Activated B cell treated with CpG ODN at 0.5 μM for 24 hours (primary cell): ENCODE measurements around the gene SLC35F4. TPM values are rescaled to one million over a fixed set of nuclear protein-coding genes. Genes with fewer than 3 reads are reported as not detected.

ENCODE experiments used
- ATAC-seq: fragments of 200-7000 bp; cut with Tn5 transposase; one replicate; pipeline ENCODE4 v1.10.0; 2021; ENCODE audit warnings: low read depth, mild to moderate bottlenecking, moderate library complexity
- CTCF ChIA-PET: fragments of 350-600 bp; sonication (Branson Sonifier 250); formaldehyde crosslinking; loops from one replicate; lab custom pipeline; 2021; ENCODE audit warnings: antibody characterized with exemption; lab: Charles Lee
- POLR2A ChIA-PET: fragments of 350-600 bp; sonication (Branson Sonifier 250); formaldehyde crosslinking; loops from one replicate; lab custom pipeline; 2021; ENCODE audit warnings: antibody characterized with exemption; lab: Charles Lee
- DNase-seq: peaks from one replicate; pipeline ENCODE4 v3.0.0; 2022
- H3K27ac Mint-ChIP-seq: one replicate; pipeline ENCODE4 v1.8.0; 2020; ENCODE audit warnings: mixed read lengths
- H3K27me3 Mint-ChIP-seq: one replicate; pipeline ENCODE4 v1.8.0; 2021; ENCODE audit warnings: mixed read lengths
- H3K36me3 Mint-ChIP-seq: one replicate; pipeline ENCODE4 v1.8.0; 2021; ENCODE audit warnings: low read depth, mixed read lengths
- H3K4me1 Mint-ChIP-seq: one replicate; pipeline ENCODE4 v1.8.0; 2021; ENCODE audit warnings: mixed read lengths
- H3K4me3 Mint-ChIP-seq: one replicate; pipeline ENCODE4 v1.8.0; 2020; ENCODE audit warnings: mild to moderate bottlenecking, mixed read lengths
- H3K9me3 Mint-ChIP-seq: one replicate; pipeline ENCODE4 v1.8.0; 2020; ENCODE audit warnings: mixed read lengths
- CTCF ChIP-seq: fragments of 200-600 bp; IDR thresholded peaks from one replicate; pipeline ENCODE4 v1.8.0; 2022; ENCODE audit warnings: antibody characterized with exemption, mild to moderate bottlenecking
- intact Hi-C: fragments of 100-400 bp; cut with micrococcal nuclease; formaldehyde crosslinking; loops from one replicate; pipeline ENCODE4 v1.15.1; 2024
- total RNA-seq: library from RNA; stranded (reverse); gene quantifications from 2 replicates; pipeline ENCODE4 v1.2.3, GENCODE V29; 2022

The SLC35F4 gene
- not detected in 2 replicates for total RNA-seq

GRCh38 chr14:57865403-57866198 lies at the start of gene SLC35F4:
Gene SLC35F4, minus strand, starts transcription at chr14:57866092.
- Mint-ChIP-seq H3K27ac (no peak within 1 kb of the TSS), H3K4me1 (no peaks in the 10 kb centered on the region), H3K36me3 (no peaks in the 10 kb centered on the region), H3K27me3 (peaks cover 17% of the 10 kb centered on the region), H3K4me3 (no peak within 1 kb of the TSS), H3K9me3 (no peaks in the 10 kb centered on the region)
- ChIA-PET POLR2A (no interaction called here), CTCF (no interaction called here)
- no peak for DNase-seq
- TF ChIP-seq CTCF, result no peak
- intact Hi-C loops, result no loop called here
- no peak for ATAC-seq

- TF ChIP-seq CTCF, result no peak
- Mint-ChIP-seq H3K27me3 (no peaks in the 10 kb centered on the region), H3K4me1 (no peaks in the 10 kb centered on the region), H3K9me3 (no peaks in the 10 kb centered on the region), H3K36me3 (no peaks in the 10 kb centered on the region), H3K27ac (no peak overlapping the region), H3K4me3 (no peak overlapping the region)
- ChIA-PET POLR2A (no interaction called here), CTCF (no interaction called here)
- ATAC-seq (no peak), DNase-seq (no peak)
- intact Hi-C loops, result no loop called here
These were observed 43.7 kb upstream of the SLC35F4 start for GRCh38 chr14:57909626-57910025.

GRCh38 chr14:57903954-57904353 lies 38.1 kb upstream of the SLC35F4 start:
- no peak for ATAC-seq
- POLR2A ChIA-PET, result no interaction called here
- no peaks in the 10 kb centered on the region for H3K36me3 Mint-ChIP-seq

GRCh38 chr14:57898837-57899572 lies 33.1 kb upstream of the SLC35F4 start:
- Mint-ChIP-seq H3K36me3 (no peaks in the 10 kb centered on the region), H3K4me3 (no peak overlapping the region), H3K9me3 (peaks cover 7% of the 10 kb centered on the region), H3K27me3 (no peaks in the 10 kb centered on the region), H3K27ac (no peak overlapping the region), H3K4me1 (no peaks in the 10 kb centered on the region)
- intact Hi-C loops, result no loop called here
- no peak for TF ChIP-seq CTCF
- ATAC-seq (no peak), DNase-seq (no peak)
- POLR2A ChIA-PET, result no interaction called here
- CTCF ChIA-PET, result no interaction called here

More at GRCh38 chr14:57903954-57904353, 38.1 kb upstream of the SLC35F4 start:
- H3K27ac Mint-ChIP-seq, result no peak overlapping the region
- CTCF ChIA-PET, result no interaction called here
- H3K27me3 Mint-ChIP-seq, result no peaks in the 10 kb centered on the region
- intact Hi-C loops, result no loop called here
- TF ChIP-seq CTCF, result no peak
- H3K9me3 Mint-ChIP-seq, result peaks cover 7% of the 10 kb centered on the region
- no peaks in the 10 kb centered on the region for H3K4me1 Mint-ChIP-seq
- DNase-seq, result no peak
- H3K4me3 Mint-ChIP-seq, result no peak overlapping the region

GRCh38 chr14:57897144-57897748 lies 31.4 kb upstream of the SLC35F4 start:
- Mint-ChIP-seq H3K36me3 (no peaks in the 10 kb centered on the region), H3K27me3 (no peaks in the 10 kb centered on the region), H3K4me3 (no peak overlapping the region), H3K27ac (no peak overlapping the region), H3K4me1 (no peaks in the 10 kb centered on the region), H3K9me3 (peaks cover 7% of the 10 kb centered on the region)
- intact Hi-C loops, result no loop called here
- TF ChIP-seq CTCF, result no peak
- ATAC-seq (no peak), DNase-seq (no peak)
- CTCF ChIA-PET, result no interaction called here
- POLR2A ChIA-PET, result no interaction called here
